ENCODE measurements around the gene SLITRK1. TPM values are rescaled to one million over a fixed set of nuclear protein-coding genes. Genes with fewer than 3 reads are reported as not detected.

The SLITRK1 gene
- total RNA-seq, 1 donor from 2014 or later = 1.0 TPM

DNA sequence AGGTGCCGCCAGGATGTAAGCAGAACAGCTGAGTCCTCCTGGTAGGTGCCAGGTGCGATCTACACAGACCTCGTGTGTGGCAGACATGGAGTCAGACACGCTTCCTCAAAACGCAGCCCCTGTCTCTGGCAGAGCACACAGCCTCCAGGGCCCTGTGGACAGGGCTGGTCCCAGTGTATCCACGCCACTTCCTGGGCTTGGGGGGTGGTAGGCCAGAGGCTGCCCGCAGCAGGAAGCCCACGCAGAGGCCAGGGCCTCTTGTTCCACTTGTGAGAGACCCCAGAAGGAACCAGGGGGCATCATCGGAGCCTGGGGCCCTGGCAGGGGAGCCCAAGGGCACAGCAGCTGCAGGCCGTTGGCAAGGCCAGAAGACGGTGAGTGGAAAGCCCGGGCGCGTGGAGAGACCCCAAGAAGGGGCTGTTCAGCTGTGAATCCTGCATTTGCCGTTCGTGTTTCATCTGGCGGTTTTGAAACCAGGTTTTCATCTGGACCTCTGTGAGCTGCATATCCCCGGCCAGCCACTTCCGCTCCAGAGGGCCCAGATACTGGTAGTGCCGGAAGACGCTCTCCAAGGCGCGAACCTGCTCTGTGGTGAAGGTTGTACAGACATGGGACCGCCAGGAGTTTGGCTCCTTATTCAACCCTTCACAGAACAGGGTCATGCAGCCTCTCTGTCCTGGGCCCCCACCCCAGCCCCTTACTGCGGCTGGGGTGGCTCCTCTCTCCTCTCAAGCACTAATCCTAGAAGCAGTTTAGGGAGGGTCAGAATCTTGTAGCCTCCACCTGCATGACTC is 25.1 kb upstream of the SLITRK1 start:
- TF ChIP-seq CTCF (IDR thresholded peaks at IDR 0.05; ENCODE audit: unreplicated experiment) = no peak
- H3K4me1 Mint-ChIP-seq = no peaks in the 10 kb centered on the region
- no peak overlapping the region for H3K27ac Mint-ChIP-seq
- peaks cover 16% of the 10 kb centered on the region for H3K9me3 Mint-ChIP-seq
- no peaks in the 10 kb centered on the region for H3K36me3 Mint-ChIP-seq
- H3K27me3 Mint-ChIP-seq (ENCODE audit: low read depth) = no peaks in the 10 kb centered on the region
- DNase-seq (ENCODE audit: low spot score in 2 of 2, unreplicated experiment in 2 of 2) = no peak
- no peak overlapping the region for H3K4me3 Mint-ChIP-seq

DNA sequence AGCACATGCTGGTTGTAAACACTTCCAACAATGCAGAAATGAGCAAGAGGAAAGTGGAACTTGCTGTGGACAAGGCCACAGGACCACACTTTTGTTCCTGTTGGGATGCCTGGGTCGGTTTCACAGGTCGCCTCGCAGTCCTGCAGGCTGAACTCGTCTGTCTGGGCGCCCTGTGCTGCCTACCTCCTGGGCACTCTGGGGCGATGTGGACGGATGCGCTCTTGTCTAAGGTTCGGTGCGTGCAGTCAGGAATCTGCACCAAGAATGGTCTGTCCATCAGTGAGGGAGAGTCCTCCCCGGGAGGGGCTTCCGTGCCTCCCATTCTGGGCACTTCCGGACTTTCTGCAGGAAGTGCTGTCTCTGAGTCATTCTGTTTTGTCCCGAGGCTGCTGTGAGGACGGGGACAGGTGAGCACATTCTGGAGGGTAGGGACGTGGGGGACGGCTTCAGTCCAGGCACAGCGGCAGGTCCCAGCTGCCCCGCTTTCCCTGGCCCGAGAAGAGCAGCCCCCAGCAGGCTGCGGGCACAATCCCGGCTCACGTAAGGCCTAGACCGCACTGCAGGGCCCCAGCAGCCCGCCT is 24.1 kb upstream of the SLITRK1 start:
- H3K27ac Mint-ChIP-seq = no peak overlapping the region
- no peaks in the 10 kb centered on the region for H3K36me3 Mint-ChIP-seq
- H3K4me3 Mint-ChIP-seq = no peak overlapping the region
- no peaks in the 10 kb centered on the region for H3K4me1 Mint-ChIP-seq
- TF ChIP-seq CTCF (IDR thresholded peaks at IDR 0.05; ENCODE audit: unreplicated experiment) = no peak
- H3K27me3 Mint-ChIP-seq (ENCODE audit: low read depth) = no peaks in the 10 kb centered on the region
- no peak for DNase-seq (ENCODE audit: low spot score in 2 of 2, unreplicated experiment in 2 of 2)
- peaks cover 7% of the 10 kb centered on the region for H3K9me3 Mint-ChIP-seq

DNA sequence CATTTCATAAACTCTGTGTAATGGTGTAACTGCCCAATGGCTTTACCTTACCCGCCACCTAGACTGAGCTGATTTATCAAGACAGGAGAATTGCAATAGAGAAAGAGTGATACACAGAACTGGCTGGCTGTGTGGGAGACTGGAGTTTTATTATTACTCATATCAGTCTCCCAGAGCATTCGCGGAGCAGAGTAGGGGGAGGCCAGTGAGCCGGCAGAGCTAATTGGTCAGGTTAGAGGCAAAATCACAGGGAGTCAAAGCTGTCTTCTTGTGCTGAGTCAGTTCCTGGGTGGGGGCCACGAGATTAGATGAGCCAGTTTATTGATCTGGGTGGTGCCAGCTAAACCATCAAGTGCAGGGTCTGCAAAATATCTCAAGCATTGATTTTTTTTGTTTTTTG is 23.4 kb upstream of the SLITRK1 start:
- no peaks in the 10 kb centered on the region for H3K27me3 Mint-ChIP-seq (ENCODE audit: low read depth)
- H3K4me1 Mint-ChIP-seq = no peaks in the 10 kb centered on the region
- DNase-seq (ENCODE audit: low spot score in 2 of 2, unreplicated experiment in 2 of 2) = no peak
- H3K27ac Mint-ChIP-seq = no peak overlapping the region
- H3K9me3 Mint-ChIP-seq = peaks cover 4% of the 10 kb centered on the region
- H3K4me3 Mint-ChIP-seq = no peak overlapping the region
- TF ChIP-seq CTCF (IDR thresholded peaks at IDR 0.05; ENCODE audit: unreplicated experiment) = no peak
- H3K36me3 Mint-ChIP-seq = no peaks in the 10 kb centered on the region

GRCh38 chr13:83895994-83896580 is 13.8 kb upstream of the SLITRK1 start:
- no peak for DNase-seq (ENCODE audit: low spot score in 2 of 2, unreplicated experiment in 2 of 2)
- no peak for TF ChIP-seq CTCF (IDR thresholded peaks at IDR 0.05; ENCODE audit: unreplicated experiment)
- Mint-ChIP-seq H3K36me3 (no peaks in the 10 kb centered on the region), H3K4me1 (no peaks in the 10 kb centered on the region), H3K9me3 (peaks cover 6% of the 10 kb centered on the region), H3K4me3 (no peak overlapping the region), H3K27me3 (ENCODE audit: low read depth) (peaks cover 2% of the 10 kb centered on the region), H3K27ac (no peak overlapping the region)

DNA sequence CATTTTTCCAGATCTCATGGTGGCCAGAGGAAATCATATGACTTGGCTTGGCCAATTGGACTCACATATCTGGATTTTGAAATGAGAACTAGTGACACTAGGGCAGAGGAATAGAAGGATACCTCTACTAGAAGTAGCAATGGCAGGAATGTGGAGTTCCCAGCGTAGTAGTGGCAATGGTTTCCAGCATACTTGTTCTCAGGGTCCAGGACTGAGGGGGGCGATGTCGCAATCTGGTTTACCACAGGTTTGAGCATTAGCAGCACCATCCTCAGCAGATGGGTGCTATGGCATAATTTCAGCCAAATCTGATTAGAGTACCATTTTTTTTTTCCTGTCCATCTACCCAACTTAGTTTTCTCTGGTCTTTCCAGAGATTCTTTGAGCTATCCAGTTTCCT is 8.1 kb upstream of the SLITRK1 start:
- Mint-ChIP-seq H3K27me3 (ENCODE audit: low read depth) (peaks cover 7% of the 10 kb centered on the region), H3K4me3 (no peak overlapping the region), H3K27ac (no peak overlapping the region), H3K4me1 (no peaks in the 10 kb centered on the region), H3K36me3 (no peaks in the 10 kb centered on the region), H3K9me3 (no peaks in the 10 kb centered on the region)
- no peak for TF ChIP-seq CTCF (IDR thresholded peaks at IDR 0.05; ENCODE audit: unreplicated experiment)
- no peak for DNase-seq (ENCODE audit: low spot score in 2 of 2, unreplicated experiment in 2 of 2)
